ENCODE data around the gene TMCO6.

TMCO6 gene

DNA sequence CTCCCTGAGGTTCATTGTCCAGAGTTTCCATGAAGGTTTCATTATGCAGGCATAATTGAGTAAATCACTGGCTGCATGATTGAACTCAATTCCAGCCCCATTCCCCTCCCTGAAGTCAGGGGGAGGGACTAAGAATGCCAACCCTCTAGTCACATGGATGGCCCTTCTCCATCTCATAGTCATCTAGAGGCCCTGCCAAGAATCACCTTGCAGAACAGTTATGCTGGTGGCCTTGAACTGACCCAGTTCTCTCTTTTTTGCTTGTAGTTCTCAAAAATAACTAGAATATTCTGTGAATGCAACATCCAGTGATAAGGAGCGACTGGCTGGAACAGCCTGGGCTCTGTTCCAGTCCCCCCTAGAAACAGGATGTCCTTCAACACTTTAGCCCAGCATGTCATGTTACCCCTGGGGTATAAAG, 42.9 kb upstream of the TMCO6 start:
- no peak for TF ChIP-seq PPARA (CRISPR knock-in tag; IDR thresholded peaks at IDR 0.05; ENCODE audit: borderline replicate concordance)
- ATAC-seq, result no peak

DNA sequence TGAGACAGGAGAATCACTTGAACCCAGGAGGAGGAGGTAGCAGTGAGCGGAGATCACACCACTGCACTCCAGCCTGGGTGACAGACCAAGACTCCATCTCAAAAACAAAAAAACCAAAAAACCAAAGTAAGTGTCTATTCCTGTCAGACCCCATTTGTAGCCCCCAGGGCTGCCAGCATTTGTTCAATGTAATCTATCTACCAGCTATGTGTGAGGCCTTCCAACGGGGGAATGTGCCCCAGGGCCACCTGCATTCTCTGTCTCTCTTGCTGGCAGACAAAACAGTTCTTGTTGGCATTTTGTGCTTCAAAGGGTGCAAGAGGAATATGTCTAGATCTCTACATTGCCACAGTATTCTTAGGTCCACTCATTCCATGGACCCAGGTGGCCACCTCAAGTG, 40.4 kb upstream of the TMCO6 start:
- no peak for TF ChIP-seq ZNF565 (CRISPR knock-in tag; conservative IDR thresholded peaks at IDR 0.05; ENCODE audit: low read depth)
- TF ChIP-seq, protein P1, sequence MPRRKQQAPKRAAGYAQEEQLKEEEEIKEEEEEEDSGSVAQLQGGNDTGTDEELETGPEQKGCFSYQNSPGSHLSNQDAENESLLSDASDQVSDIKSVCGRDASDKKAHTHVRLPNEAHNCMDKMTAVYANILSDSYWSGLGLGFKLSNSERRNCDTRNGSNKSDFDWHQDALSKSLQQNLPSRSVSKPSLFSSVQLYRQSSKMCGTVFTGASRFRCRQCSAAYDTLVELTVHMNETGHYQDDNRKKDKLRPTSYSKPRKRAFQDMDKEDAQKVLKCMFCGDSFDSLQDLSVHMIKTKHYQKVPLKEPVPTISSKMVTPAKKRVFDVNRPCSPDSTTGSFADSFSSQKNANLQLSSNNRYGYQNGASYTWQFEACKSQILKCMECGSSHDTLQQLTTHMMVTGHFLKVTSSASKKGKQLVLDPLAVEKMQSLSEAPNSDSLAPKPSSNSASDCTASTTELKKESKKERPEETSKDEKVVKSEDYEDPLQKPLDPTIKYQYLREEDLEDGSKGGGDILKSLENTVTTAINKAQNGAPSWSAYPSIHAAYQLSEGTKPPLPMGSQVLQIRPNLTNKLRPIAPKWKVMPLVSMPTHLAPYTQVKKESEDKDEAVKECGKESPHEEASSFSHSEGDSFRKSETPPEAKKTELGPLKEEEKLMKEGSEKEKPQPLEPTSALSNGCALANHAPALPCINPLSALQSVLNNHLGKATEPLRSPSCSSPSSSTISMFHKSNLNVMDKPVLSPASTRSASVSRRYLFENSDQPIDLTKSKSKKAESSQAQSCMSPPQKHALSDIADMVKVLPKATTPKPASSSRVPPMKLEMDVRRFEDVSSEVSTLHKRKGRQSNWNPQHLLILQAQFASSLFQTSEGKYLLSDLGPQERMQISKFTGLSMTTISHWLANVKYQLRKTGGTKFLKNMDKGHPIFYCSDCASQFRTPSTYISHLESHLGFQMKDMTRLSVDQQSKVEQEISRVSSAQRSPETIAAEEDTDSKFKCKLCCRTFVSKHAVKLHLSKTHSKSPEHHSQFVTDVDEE (CRISPR knock-in tag; IDR thresholded peaks at IDR 0.05), result no peak
- TF ChIP-seq BACH2 (CRISPR knock-in tag; IDR thresholded peaks at IDR 0.05; ENCODE audit: borderline replicate concordance), result no peak
- no peak for TF ChIP-seq TOX (CRISPR knock-in tag; IDR thresholded peaks at IDR 0.05; ENCODE audit: borderline replicate concordance)
- TF ChIP-seq GLIS3 (CRISPR knock-in tag; IDR thresholded peaks at IDR 0.05), result no peak
- TF ChIP-seq ZFP30 (CRISPR knock-in tag; IDR thresholded peaks at IDR 0.05), result no peak
- no peak for TF ChIP-seq ESRRG (CRISPR knock-in tag; IDR thresholded peaks at IDR 0.05)
- TF ChIP-seq ZC3H10 (CRISPR knock-in tag; IDR thresholded peaks at IDR 0.05), result no peak
- TF ChIP-seq ZNF70 (CRISPR knock-in tag; IDR thresholded peaks at IDR 0.05), result no peak
- TF ChIP-seq, protein P2, sequence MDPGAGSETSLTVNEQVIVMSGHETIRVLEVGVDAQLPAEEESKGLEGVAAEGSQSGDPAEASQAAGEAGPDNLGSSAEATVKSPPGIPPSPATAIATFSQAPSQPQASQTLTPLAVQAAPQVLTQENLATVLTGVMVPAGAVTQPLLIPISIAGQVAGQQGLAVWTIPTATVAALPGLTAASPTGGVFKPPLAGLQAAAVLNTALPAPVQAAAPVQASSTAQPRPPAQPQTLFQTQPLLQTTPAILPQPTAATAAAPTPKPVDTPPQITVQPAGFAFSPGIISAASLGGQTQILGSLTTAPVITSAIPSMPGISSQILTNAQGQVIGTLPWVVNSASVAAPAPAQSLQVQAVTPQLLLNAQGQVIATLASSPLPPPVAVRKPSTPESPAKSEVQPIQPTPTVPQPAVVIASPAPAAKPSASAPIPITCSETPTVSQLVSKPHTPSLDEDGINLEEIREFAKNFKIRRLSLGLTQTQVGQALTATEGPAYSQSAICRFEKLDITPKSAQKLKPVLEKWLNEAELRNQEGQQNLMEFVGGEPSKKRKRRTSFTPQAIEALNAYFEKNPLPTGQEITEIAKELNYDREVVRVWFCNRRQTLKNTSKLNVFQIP (CRISPR knock-in tag; IDR thresholded peaks at IDR 0.05; ENCODE audit: borderline replicate concordance, low read depth), result no peak
- no peak for TF ChIP-seq ZNF8 (CRISPR knock-in tag; IDR thresholded peaks at IDR 0.05)
- no peak for TF ChIP-seq TCF4 (CRISPR knock-in tag; IDR thresholded peaks at IDR 0.05; ENCODE audit: borderline replicate concordance)
- no peak for TF ChIP-seq ARNTL (CRISPR knock-in tag; IDR thresholded peaks at IDR 0.05; ENCODE audit: borderline replicate concordance, low read depth)
- TF ChIP-seq, protein P3, sequence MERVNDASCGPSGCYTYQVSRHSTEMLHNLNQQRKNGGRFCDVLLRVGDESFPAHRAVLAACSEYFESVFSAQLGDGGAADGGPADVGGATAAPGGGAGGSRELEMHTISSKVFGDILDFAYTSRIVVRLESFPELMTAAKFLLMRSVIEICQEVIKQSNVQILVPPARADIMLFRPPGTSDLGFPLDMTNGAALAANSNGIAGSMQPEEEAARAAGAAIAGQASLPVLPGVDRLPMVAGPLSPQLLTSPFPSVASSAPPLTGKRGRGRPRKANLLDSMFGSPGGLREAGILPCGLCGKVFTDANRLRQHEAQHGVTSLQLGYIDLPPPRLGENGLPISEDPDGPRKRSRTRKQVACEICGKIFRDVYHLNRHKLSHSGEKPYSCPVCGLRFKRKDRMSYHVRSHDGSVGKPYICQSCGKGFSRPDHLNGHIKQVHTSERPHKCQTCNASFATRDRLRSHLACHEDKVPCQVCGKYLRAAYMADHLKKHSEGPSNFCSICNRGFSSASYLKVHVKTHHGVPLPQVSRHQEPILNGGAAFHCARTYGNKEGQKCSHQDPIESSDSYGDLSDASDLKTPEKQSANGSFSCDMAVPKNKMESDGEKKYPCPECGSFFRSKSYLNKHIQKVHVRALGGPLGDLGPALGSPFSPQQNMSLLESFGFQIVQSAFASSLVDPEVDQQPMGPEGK (CRISPR knock-in tag; IDR thresholded peaks at IDR 0.05; ENCODE audit: borderline replicate concordance), result no peak
- no peak for ATAC-seq

DNA sequence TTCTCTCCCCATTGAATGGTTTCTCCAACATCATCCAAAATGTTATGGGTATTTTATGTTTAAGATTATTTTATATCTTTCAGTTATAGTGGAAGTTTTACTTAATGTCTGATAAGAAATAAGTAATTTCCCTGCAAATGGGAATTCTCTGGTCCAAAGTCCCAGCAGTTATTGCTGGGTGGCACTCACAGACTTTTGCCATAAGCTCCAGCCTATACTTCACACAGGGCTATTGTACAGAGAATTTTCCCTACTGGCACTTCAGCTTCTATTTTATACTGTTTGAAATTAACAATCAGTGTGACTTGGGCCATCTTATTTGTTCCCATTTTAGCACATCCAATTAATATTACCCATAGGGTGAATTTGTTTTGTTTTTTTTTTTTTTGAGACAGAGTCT, 39.2 kb upstream of the TMCO6 start:
- TF ChIP-seq, protein P2 (CRISPR knock-in tag; IDR thresholded peaks at IDR 0.05; ENCODE audit: borderline replicate concordance, low read depth), result no peak
- TF ChIP-seq, protein P4, sequence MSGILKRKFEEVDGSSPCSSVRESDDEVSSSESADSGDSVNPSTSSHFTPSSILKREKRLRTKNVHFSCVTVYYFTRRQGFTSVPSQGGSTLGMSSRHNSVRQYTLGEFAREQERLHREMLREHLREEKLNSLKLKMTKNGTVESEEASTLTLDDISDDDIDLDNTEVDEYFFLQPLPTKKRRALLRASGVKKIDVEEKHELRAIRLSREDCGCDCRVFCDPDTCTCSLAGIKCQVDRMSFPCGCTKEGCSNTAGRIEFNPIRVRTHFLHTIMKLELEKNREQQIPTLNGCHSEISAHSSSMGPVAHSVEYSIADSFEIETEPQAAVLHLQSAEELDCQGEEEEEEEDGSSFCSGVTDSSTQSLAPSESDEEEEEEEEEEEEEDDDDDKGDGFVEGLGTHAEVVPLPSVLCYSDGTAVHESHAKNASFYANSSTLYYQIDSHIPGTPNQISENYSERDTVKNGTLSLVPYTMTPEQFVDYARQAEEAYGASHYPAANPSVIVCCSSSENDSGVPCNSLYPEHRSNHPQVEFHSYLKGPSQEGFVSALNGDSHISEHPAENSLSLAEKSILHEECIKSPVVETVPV (CRISPR knock-in tag; IDR thresholded peaks at IDR 0.05), result no peak
- no peak for TF ChIP-seq ZNF8 (CRISPR knock-in tag; IDR thresholded peaks at IDR 0.05)
- ATAC-seq, result no peak

DNA sequence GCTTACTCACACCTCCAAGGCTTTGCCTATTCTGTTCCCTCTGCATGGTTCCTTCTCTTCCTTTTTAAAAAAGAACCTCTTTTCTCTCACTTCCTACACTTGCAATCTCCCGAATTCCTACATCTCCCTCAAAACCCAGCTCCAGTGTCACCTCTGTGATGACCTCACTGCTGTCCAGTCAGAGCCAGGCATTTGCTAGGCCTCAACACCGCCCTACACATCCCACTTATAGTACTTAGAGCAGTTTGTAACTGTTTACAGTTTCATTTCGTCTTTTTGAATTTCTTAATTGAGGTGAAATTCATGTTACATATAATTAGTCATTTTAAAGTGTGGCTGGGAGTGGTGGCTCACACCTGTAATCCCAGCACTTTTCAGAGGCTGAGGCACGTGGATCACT, 37.1 kb upstream of the TMCO6 start:
- ATAC-seq, result no peak
- no peak for TF ChIP-seq TCF4 (CRISPR knock-in tag; IDR thresholded peaks at IDR 0.05; ENCODE audit: borderline replicate concordance)
- TF ChIP-seq, protein P1 (CRISPR knock-in tag; IDR thresholded peaks at IDR 0.05), result no peak
- TF ChIP-seq ZNF70 (CRISPR knock-in tag; IDR thresholded peaks at IDR 0.05), result no peak
- TF ChIP-seq ZNF565 (CRISPR knock-in tag; conservative IDR thresholded peaks at IDR 0.05; ENCODE audit: low read depth), result no peak
- no peak for TF ChIP-seq OSR1 (CRISPR knock-in tag; IDR thresholded peaks at IDR 0.05)
- TF ChIP-seq, protein P4 (CRISPR knock-in tag; IDR thresholded peaks at IDR 0.05), result no peak
- no peak for TF ChIP-seq ZNF8 (CRISPR knock-in tag; IDR thresholded peaks at IDR 0.05)
- no peak for TF ChIP-seq SNAI2 (CRISPR knock-in tag; IDR thresholded peaks at IDR 0.05)
- no peak for TF ChIP-seq CSDC2 (CRISPR knock-in tag; IDR thresholded peaks at IDR 0.05)
- no peak for TF ChIP-seq BACH2 (CRISPR knock-in tag; IDR thresholded peaks at IDR 0.05; ENCODE audit: borderline replicate concordance)
- TF ChIP-seq, protein P3 (CRISPR knock-in tag; IDR thresholded peaks at IDR 0.05; ENCODE audit: borderline replicate concordance), result no peak
- TF ChIP-seq ARNTL (CRISPR knock-in tag; IDR thresholded peaks at IDR 0.05; ENCODE audit: borderline replicate concordance, low read depth), result no peak
